Gastroesophageal sphincter (tissue), 3 donors: ENCODE data around the gene PTPRG.

ENCODE experiments used
- CTCF ChIP-seq, 4 experiments: fragments of 200-600 bp in 2 of 4; fragments of 450-650 bp in 2 of 4; sonication (generic) in 1 of 4; IDR thresholded peaks; one replicate each; pipeline ENCODE4 v1.5.1; 2017 to 2019; ENCODE audit warnings: antibody characterized with exemption in 4 of 4, mild to moderate bottlenecking in 2 of 4, moderate library complexity in 2 of 4
- POLR2A ChIP-seq, 2 donors: fragments of 450-650 bp; IDR thresholded peaks; one replicate each; pipeline ENCODE4 v1.6.1; 2017; ENCODE audit warnings: antibody characterized with exemption in 2 of 2, mild to moderate bottlenecking in 2 of 2, moderate library complexity in 1 of 2
- POLR2AphosphoS5 ChIP-seq: sonication (generic); formaldehyde crosslinking; IDR thresholded peaks from one replicate; pipeline ENCODE4 v1.6.1; 2017; ENCODE audit warnings: antibody characterized with exemption

DNA sequence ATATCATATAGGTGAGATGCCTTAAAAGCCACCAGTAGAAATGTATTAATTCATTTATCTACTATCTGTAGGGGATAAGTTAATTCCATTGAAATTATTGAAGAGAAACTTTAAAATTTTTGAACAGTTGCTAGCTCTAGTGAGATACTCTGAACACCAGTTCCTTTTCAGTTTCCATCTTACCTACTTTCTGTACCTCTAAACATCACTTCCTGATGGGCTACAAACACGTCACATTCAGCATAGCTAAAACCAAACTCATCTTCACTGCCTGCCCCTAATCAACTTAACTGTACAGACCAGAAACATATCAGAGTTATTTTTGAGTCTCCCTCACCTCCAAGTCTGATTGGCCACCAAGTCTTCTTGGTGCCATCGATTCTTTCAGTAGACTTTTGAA, 723.1 kb downstream of the PTPRG start:
- TF ChIP-seq POLR2A (IDR thresholded peaks at IDR 0.05) (no peak), POLR2AphosphoS5 (no peak), CTCF (IDR thresholded peaks at IDR 0.05) (no peak)
